Activated CD8-positive, alpha-beta memory T cell treated with anti-CD3 and anti-CD28 coated beads for 24 hours (primary cell): ENCODE data around the gene MBP.
"Not testable (repeated sequence)": the region's sequence is repeated elsewhere in the genome, so short reads cannot be mapped to it uniquely, and the experiment has no call there.

Experiments
- DNase-seq: peaks from one replicate; pipeline ENCODE4 v3.0.0-alpha.2; 2020

The MBP gene

DNA sequence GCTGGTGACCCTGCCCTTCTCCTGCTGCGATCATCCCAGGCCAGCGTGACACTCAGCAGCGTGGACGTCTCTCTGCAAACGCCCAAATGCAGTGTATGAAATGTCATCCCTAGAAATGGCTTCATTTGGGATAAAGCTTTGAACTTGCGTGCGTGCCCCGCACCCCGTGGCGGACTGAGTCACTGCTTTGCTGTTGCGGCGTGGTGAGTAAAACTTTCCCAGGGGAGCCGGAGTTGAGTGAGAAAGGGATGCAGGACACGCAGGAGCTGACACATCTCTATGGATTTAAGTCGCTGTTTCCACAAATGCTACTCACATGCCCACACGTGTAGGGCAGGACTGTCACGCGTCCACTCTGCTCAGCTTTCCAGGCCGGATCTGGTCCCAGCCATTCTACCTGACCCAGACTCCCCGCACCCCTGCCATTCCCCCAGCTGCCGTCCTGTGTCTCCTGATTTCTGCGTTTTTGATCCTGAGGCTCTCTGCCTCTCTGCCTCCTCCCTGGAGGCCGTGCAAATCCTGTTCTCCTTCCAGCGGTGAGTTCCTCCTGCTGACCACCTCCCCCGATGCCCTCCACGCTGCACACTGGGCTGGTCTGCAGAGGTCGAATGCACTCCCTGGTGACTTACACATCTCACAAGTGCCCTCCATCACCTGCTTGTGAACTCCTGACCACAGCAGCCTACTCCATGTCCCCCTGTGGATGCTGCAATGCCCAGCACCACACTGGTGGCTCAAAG lies 88.9 kb downstream of the MBP start:
- no peak for DNase-seq

DNA sequence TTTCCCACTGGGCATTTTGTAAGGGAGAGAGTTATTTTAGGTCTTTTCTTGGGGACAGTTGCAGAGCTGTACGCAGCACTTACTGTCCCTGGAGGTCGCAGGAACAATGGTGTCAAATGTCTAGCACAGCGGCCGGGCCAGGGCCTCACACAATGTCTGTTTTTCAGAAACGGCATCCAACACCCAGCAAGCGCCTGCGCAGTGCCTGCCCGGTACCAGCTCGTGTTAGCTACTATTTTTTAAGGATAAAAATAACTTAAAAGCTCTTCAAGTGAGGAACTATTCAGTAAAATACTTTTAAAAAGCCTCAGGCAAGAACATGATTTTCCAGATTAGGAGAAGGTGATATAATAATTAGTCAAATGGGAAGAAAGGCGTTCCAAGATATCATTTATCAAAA lies 90.0 kb downstream of the MBP start:
- no peak for DNase-seq

DNA sequence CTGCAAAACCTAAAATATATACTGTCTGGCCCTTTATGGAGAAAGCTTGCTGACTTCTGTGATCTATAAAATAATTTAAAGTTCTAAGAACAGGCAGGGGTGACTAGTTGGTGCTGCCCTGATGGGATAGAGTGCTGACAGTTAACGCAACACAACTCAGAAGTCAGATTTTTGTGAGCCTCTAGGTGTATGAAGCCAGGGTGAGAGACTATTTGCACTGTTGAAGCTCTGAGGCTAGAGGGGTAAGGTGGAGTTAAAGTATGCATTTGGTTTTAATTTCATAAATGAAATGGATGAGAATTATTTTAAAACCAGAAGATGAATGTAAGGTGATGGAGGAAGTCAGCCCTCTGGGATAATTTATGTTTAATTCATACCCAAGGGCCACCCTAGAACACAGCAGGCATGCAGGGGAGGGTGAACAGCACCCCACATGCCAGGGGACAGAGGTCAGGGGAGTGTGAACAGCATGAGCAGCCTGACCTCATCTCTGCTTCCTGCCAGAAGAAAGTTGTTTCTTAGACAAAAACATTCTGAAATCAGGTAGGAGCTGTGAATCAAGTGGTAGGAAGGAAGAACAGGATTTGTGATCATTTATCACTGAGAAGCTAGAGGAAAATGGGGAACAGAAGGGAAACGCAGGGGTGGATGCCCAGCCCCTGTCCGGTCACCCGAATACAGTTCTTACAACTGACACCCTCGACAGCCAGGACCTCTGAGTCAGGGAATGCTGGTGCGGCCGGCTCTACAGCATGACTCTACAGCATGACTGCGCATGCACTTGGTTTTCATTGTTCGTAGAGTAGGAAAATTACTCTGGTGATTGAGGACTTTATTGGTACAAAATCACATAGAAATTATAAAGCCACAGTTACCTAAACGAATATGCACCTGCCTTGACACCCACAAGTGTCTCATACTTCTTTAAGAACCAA lies 93.1 kb downstream of the MBP start:
- DNase-seq, result no peak

DNA sequence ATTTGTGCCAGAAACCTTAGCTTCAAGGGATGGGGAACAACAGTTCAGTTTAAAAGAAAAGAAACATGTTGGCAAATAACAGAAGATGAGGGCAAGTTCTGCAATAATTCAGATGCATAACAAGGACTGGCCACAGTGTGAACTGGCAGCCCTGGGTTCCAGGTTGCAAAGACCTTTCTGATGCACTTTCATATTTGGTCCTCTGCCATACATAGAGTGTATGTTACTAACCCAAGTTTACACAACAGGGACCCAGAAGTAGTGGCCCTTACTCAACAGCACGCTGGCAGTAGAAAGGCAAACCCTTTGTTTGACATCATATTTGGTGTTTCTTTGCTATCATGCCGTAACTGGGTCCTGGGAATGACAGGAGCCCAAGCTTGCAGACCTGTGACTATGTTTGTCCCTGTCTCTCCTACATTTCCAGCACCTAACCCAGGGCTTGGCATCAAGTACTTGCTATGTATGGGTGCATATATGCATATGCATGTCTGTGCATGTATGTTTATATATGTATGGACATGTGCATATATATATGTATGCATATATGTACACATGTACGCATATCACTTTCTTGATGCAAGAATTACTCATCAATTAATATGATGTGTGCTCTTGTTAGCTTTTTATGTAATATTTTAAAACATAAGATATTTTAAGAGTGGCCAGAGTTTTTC lies 94.3 kb downstream of the MBP start:
- DNase-seq, result no peak

DNA sequence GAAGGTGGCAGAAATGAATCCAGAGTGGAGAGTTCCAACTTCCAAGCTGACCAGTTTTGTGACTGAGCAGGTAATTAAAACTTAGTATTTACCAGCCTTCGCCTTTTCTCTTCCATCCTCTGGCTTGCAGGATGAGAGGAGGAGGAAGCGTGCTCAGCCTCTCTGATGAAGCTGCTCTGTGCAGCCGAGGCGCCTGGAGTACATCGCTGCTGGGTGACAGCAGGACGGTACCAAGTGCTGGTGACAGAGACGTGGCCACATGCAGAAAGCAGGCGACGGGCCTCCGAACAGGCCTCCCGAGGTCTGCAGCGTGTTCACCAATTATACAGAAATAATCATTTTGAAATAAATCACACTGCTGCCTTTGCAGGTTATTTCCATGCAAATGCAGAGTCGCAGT lies 95.0 kb downstream of the MBP start:
- no peak for DNase-seq

- no peak for DNase-seq
Measured at GRCh38 chr18:77035380-77036187, 97.0 kb downstream of the MBP start.

GRCh38 chr18:77033575-77033974 lies 99.0 kb downstream of the MBP start:
- DNase-seq, result no peak

DNA sequence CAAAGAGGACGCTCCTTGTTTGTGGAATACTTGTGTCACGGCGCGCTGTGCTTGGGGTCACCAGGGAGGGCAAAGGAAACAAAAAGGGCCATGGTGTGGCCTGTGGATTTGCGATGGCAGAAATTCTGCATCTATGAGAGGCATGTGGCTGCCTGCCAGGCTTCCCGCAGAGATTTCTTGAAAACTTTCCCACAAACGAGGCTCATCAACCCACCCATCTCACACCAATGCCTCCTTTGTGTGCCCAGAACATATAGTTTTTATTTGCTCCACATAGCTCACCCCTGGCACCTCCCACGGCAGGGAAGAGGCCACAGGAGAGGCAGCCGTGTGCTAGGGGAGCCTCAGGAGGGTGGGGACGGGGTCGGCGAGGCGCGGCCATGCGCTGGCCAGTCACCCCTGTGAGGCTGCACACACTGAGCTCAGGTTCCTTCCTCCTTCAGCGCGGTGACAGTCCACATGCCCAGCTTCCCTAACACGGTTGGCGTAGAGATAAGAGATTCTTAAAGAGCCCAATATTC lies 100.3 kb downstream of the MBP start:
- no peak for DNase-seq

DNA sequence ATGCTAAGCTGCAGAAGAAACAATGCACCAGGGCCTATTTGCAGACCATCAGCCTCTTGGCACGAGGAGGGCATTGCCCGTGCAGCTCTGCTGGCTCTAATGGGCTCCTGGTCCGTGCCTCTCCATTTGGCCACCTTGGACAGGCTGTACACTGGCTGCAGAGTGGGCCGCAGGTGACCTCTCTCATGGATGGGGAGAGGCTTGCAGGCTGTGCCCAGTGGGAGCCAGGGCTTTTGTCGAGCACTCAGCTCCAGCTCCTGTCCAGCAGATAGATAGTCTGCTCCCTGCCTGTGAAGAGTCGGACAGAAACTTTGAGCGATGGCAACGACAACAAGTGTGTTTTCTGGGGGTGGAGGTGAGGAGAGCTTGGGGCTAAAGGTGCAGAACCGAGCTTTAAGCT lies 100.9 kb downstream of the MBP start:
- DNase-seq, result no peak

- no peak for DNase-seq
Measured at GRCh38 chr18:77030201-77030600, 102.4 kb downstream of the MBP start.

DNA sequence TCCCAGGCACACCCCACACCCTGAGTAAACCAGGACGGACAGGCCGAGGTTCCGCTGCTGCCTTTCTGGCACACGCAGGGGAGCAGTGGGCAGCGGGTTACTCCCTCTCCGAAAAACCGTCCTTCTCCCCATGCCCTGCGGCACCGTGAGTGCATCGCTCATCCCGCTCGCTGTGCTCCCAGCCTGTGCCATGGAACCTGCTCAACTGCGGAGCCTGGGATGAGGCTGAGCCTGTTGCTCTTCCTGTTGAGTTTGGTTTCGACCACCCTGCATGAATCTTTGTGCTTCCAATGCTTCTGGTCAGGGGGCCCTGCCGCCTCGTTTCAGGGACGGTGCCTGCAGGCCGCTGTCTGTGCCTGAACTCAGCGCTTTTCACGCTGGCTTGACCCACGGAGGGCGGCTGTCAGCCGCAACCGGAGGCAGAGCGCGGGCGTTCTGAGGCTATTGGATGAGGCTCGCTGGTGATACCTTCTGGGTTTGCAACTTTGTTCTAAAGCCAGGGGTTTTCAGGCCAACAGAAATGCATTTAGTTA lies 106.7 kb downstream of the MBP start:
- DNase-seq, result no peak

DNA sequence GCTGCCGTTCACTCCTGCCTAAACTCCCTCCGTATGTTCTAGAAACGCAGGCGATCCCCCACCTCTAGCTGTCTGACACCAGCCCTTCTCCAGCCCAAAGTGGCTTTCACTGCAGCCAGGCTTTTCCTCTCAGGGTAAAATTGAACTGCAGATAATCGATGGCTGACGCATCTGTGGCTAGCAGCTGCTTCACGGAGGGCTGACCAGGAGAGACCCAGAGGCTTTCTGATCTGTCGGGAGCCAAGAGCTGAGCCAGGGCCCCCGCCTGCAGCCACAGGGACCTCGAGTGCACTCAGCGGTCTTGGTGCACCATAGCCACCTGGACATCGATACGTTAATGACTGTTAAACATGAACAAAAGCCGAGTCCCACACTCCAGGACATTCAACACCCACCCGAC lies 107.5 kb downstream of the MBP start:
- DNase-seq, result no peak

DNA sequence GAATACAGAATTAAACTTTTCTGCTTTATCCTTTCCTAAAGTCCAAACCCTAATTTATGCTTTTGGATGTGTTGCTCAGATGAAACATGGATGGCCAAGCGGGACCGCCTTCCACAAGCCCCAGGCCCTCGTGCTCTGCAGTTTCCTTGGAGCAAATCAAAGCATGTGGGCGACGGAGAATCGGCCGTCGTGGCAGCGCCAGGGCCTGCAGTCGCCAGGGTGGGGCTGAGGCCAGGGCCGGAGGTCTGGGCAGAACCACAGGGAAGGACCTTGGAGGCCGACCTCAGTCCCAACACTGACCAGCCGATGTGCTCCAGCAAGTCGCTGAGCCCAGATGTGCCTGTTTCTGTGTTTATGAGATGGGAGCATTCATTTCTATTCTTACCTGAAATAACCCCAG lies 108.1 kb downstream of the MBP start:
- no peak for DNase-seq

DNA sequence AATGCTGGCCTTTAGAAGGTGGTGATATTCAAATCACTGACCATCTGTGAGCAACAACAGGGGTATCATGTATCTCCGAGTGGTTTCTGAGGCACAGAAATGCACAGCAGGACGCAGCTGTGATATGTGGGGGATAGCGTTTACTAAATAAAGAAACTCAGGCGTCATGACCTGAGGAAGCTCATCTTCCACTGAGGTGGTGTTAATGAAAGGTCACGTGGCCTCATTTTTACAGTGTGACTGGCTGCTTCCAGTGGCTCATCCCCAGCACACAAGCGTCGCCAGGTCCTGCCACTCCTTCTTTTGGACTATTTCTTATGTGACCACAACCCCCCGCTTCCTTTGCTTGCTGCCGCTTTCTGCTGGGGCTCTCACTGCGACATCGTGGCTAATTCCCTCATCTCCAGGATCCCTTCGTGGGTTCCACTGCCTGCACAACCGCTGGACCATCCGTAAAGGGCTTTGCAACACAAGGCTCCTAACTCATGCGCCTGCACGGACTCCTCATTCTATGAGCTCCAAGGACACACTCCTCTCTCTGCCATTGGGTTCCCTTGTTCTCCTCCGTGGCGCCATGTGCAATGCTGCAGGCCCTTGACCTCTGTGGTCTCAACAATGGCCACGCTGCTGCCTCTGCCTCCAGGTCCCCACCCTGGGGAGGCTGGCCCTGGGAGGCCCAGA lies 109.3 kb downstream of the MBP start:
- no peak for DNase-seq

DNA sequence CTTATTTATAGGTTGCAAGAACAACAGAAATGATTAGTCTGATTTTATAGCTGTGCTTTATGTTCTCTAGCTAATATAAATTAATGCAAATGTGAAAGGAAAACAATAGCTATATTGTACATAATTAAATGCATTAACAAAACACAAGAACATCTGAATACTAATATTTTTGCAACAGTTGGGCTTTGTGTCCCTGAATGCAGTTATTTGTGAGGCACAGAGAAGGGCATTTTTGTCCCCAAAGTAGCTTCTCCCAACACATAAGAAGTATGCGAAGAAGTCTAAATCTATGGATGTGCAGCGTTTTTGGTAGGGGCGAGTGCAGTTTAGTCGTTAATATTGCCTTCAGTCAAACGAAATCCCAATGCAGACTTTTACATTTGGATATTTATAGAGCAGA lies 110.0 kb downstream of the MBP start:
- no peak for DNase-seq

- DNase-seq, result no peak
Measured at GRCh38 chr18:77022116-77022515, 110.5 kb downstream of the MBP start.

- DNase-seq, result not testable (repeated sequence)
Measured at GRCh38 chr18:77021478-77021877, 111.1 kb downstream of the MBP start.

DNA sequence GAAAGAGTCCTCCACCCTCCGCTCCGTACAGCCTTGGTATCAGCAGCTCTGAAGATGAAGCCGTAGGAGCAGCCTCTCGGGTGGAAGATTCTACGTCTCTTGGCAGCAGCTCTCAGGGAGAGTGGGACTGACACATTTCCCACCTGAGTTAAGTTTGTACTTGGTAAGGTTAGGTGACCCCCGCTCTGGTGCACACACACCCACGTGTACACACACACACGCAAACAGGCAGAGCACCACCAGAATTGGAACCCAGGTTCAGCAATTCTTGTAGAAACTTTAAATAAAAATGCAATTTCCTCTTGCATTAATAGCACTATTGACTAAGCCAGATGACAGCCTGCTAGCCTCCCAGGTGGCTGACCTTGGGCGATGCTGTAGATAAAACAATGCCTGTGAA lies 111.5 kb downstream of the MBP start:
- DNase-seq, result no peak

DNA sequence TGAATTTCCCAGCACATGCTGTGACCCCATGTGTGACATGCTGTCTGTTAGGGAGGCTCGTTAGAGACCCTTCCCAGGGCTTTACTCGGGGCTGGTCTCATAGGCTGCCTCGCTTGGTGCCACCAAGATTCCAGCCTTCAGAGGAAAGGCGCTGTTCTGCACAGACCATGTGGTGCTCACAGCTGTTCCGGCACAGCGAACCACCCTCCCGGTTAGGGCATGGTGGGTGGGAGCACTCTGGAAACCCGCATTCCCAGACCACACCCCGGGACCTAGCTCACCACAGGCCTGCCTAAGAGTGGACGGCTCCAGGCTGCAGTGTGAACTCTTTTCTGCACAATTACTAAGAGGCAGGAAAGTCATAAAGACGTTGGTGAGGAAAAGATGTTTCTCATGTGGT lies 112.0 kb downstream of the MBP start:
- no peak for DNase-seq

GRCh38 chr18:77019641-77020040 lies 112.9 kb downstream of the MBP start:
- no peak for DNase-seq

DNA sequence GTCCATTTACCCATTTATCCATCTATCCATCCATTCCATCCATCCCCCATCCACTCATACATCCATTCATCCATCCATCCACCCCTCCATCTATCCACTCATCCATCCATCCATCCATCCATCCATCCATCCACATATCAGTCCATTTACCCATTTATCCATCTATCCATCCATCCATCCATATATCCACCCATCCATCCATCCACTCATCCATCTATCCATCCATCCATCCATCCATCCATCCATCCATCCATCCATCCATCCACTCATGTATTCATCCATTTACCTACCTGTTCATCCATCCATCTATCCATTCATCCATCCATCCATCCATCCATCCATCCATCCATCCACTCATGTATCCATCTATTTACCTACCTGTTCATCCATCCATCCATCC lies 113.9 kb downstream of the MBP start:
- DNase-seq, result not testable (repeated sequence)

DNA sequence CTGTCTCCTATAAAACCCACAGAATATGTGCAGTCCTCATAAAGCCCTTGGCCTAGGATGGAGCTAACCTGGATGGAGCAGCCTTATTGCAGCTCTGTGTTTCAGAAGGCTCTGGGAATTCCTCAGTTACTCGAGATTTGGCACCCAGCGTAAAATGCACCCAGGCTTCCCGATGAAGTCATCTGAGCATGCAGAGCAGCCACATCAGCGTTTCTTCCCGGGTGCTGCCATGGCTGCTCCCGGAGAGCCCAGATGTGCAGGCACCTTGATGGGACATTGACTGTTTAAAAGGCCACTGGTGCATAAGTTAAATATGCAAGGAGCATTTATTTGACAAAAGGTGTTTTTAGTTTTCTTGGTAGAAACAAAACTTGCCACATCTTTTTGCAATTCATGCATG lies 115.2 kb downstream of the MBP start:
- no peak for DNase-seq
